ENCODE measurements around the gene GNA12.

GNA12 gene

GRCh38 chr7:2804227-2804763 lies 39.8 kb downstream of the GNA12 start:
- DNase-seq (ENCODE audit: low read depth in 1 of 2, low spot score in 1 of 2): no peak
- TF ChIP-seq SPI1 (IDR thresholded peaks at IDR 0.05; ENCODE audit: borderline replicate concordance, low read depth): no peak
- no peak for TF ChIP-seq CTCF (IDR thresholded peaks at IDR 0.05; ENCODE audit: insufficient read depth, low read length)
- TF ChIP-seq GABPA (IDR thresholded peaks at IDR 0.05; ENCODE audit: low read depth): no peak
- no peak for TF ChIP-seq POLR2AphosphoS5 (IDR thresholded peaks at IDR 0.05; ENCODE audit: low read depth)
- no peak for TF ChIP-seq REST (IDR thresholded peaks at IDR 0.05; ENCODE audit: insufficient replicate concordance, low read depth)
- Histone ChIP-seq H3K27ac (replicated peaks) (no peak overlapping the region), H3K4me3 (replicated peaks; ENCODE audit: insufficient read depth, low read length) (no peak overlapping the region), H3K27me3 (ENCODE audit: insufficient read depth, poor library complexity, severe bottlenecking) (no peaks in the 10 kb centered on the region)

GRCh38 chr7:2803755-2804154 lies 40.4 kb downstream of the GNA12 start:
- no peak for DNase-seq (ENCODE audit: low read depth in 1 of 2, low spot score in 1 of 2)
- Histone ChIP-seq H3K27me3 (ENCODE audit: insufficient read depth, poor library complexity, severe bottlenecking) (no peaks in the 10 kb centered on the region), H3K27ac (replicated peaks) (no peak overlapping the region), H3K4me3 (replicated peaks; ENCODE audit: insufficient read depth, low read length) (no peak overlapping the region)
- TF ChIP-seq GABPA (IDR thresholded peaks at IDR 0.05; ENCODE audit: low read depth) (no peak), REST (IDR thresholded peaks at IDR 0.05; ENCODE audit: insufficient replicate concordance, low read depth) (no peak), POLR2AphosphoS5 (IDR thresholded peaks at IDR 0.05; ENCODE audit: low read depth) (no peak), CTCF (IDR thresholded peaks at IDR 0.05; ENCODE audit: insufficient read depth, low read length) (no peak), SPI1 (IDR thresholded peaks at IDR 0.05; ENCODE audit: borderline replicate concordance, low read depth) (no peak)

GRCh38 chr7:2803342-2803692 lies 40.8 kb downstream of the GNA12 start:
- no peak for TF ChIP-seq REST (IDR thresholded peaks at IDR 0.05; ENCODE audit: insufficient replicate concordance, low read depth)
- no peak for TF ChIP-seq GABPA (IDR thresholded peaks at IDR 0.05; ENCODE audit: low read depth)
- TF ChIP-seq CTCF (IDR thresholded peaks at IDR 0.05; ENCODE audit: insufficient read depth, low read length): no peak
- TF ChIP-seq SPI1 (IDR thresholded peaks at IDR 0.05; ENCODE audit: borderline replicate concordance, low read depth): no peak
- TF ChIP-seq POLR2AphosphoS5 (IDR thresholded peaks at IDR 0.05; ENCODE audit: low read depth): no peak
- Histone ChIP-seq H3K4me3 (replicated peaks; ENCODE audit: insufficient read depth, low read length) (no peak overlapping the region), H3K27ac (replicated peaks) (no peak overlapping the region)

More at GRCh38 chr7:2803342-2803692, 40.8 kb downstream of the GNA12 start:
- H3K27me3 ChIP-seq (ENCODE audit: insufficient read depth, poor library complexity, severe bottlenecking): no peaks in the 10 kb centered on the region
- no peak for DNase-seq (ENCODE audit: low read depth in 1 of 2, low spot score in 1 of 2)

All from HL-60 (cell line).